H9 (cell line): Measurements from ENCODE around the gene SSBP2. TPM values are rescaled to one million over a fixed set of nuclear protein-coding genes. Genes with fewer than 3 reads are reported as not detected.

Source experiments
- DNase-seq: peaks from one replicate; pipeline ENCODE4 v3.0.0-alpha.2; 2017
- H2AFZ ChIP-seq: one replicate; pipeline ENCODE4 v1.6.1; 2013; ENCODE audit warnings: mild to moderate bottlenecking, low read length, control low read depth, moderate library complexity
- H2AK5ac ChIP-seq: 2 replicates; pipeline ENCODE4 v1.6.1; 2013; ENCODE audit warnings: low read length, control low read depth, mixed read lengths; ENCODE audit not compliant: insufficient read length
- H2BK120ac ChIP-seq: one replicate; pipeline ENCODE4 v1.6.1; 2013; ENCODE audit warnings: low read depth, mild to moderate bottlenecking, low read length, control low read depth, inconsistent platforms; ENCODE audit not compliant: poor library complexity, severe bottlenecking
- H2BK12ac ChIP-seq: 2 replicates; pipeline ENCODE4 v1.6.1; 2013; ENCODE audit warnings: low read length, control low read depth, mixed read lengths, low read depth; ENCODE audit not compliant: insufficient read length
- H2BK15ac ChIP-seq: 2 replicates; pipeline ENCODE4 v1.6.1; 2013; ENCODE audit warnings: low read depth, low read length, control low read depth
- H2BK20ac ChIP-seq: one replicate; pipeline ENCODE4 v1.6.1; 2013; ENCODE audit warnings: low read depth, mild to moderate bottlenecking, low read length, control low read depth, inconsistent platforms; ENCODE audit not compliant: poor library complexity, severe bottlenecking
- H2BK5ac ChIP-seq: 2 replicates; pipeline ENCODE4 v1.6.1; 2013; ENCODE audit warnings: low read length, control low read depth, mixed read lengths; ENCODE audit not compliant: insufficient read length
- H3K14ac ChIP-seq: 2 replicates; pipeline ENCODE4 v1.6.1; 2013; ENCODE audit warnings: low read length, control low read depth; ENCODE audit not compliant: insufficient read depth
- H3K18ac ChIP-seq: 2 replicates; pipeline ENCODE4 v1.6.1; 2013; ENCODE audit warnings: low read depth, mild to moderate bottlenecking, mixed read lengths, low read length, control low read depth; ENCODE audit not compliant: insufficient read length
- H3K23ac ChIP-seq: 2 replicates; pipeline ENCODE4 v1.6.1; 2013; ENCODE audit warnings: low read length, control low read depth, mixed read lengths, low read depth; ENCODE audit not compliant: insufficient read length
- H3K23me2 ChIP-seq: 2 replicates; pipeline ENCODE4 v1.6.1; 2013; ENCODE audit warnings: low read depth, mild to moderate bottlenecking, mixed read lengths, low read length, control low read depth; ENCODE audit not compliant: insufficient read length, poor library complexity, severe bottlenecking
- H3K27ac ChIP-seq: 2 replicates; pipeline ENCODE4 v1.5.1; 2013; ENCODE audit warnings: low read length, control low read depth, mixed read lengths, low read depth; ENCODE audit not compliant: insufficient read length
- H3K27me3 ChIP-seq: 2 replicates; pipeline ENCODE4 v1.6.1; 2013; ENCODE audit warnings: low read length, control low read depth, inconsistent platforms; ENCODE audit not compliant: insufficient read depth
- H3K4ac ChIP-seq: 2 replicates; pipeline ENCODE4 v1.6.1; 2013; ENCODE audit warnings: low read depth, mild to moderate bottlenecking, control low read depth, inconsistent platforms, low read length, moderate library complexity
- H3K4me1 ChIP-seq: 2 replicates; pipeline ENCODE4 v1.6.1; 2013; ENCODE audit warnings: low read length, control low read depth, inconsistent platforms; ENCODE audit not compliant: insufficient read depth
- H3K4me2 ChIP-seq: 2 replicates; pipeline ENCODE4 v1.6.1; 2013; ENCODE audit warnings: low read length, control low read depth, mixed read lengths; ENCODE audit not compliant: insufficient read length, insufficient read depth
- H3K56ac ChIP-seq: 2 replicates; pipeline ENCODE4 v1.6.1; 2013; ENCODE audit warnings: low read depth, mild to moderate bottlenecking, mixed read lengths, low read length, control low read depth; ENCODE audit not compliant: insufficient read length
- H3K79me1 ChIP-seq: 2 replicates; pipeline ENCODE4 v1.6.1; 2013; ENCODE audit warnings: low read depth, mild to moderate bottlenecking, moderate library complexity, low read length, control low read depth, inconsistent platforms; ENCODE audit not compliant: insufficient read depth, poor library complexity, severe bottlenecking
- H3K79me2 ChIP-seq: 2 replicates; pipeline ENCODE4 v1.6.1; 2013; ENCODE audit warnings: low read length, control low read depth, inconsistent platforms; ENCODE audit not compliant: insufficient read depth
- H3K9ac ChIP-seq: 2 replicates; pipeline ENCODE4 v1.6.1; 2013; ENCODE audit warnings: low read length, control low read depth, mixed read lengths; ENCODE audit not compliant: insufficient read length; ENCODE audit errors: extremely low read depth
- H3K9me3 ChIP-seq: one replicate; pipeline ENCODE4 v1.6.1; 2013; ENCODE audit warnings: low read depth, low read length, inconsistent platforms; ENCODE audit not compliant: control insufficient read depth
- H3T11ph ChIP-seq: one replicate; pipeline ENCODE4 v1.6.1; 2013; ENCODE audit warnings: mild to moderate bottlenecking, low read length, control low read depth, inconsistent platforms
- H4K20me1 ChIP-seq: one replicate; pipeline ENCODE4 v1.6.1; 2013; ENCODE audit not compliant: control insufficient read depth, insufficient read length, insufficient read depth
- H4K5ac ChIP-seq: 2 replicates; pipeline ENCODE4 v1.6.1; 2013; ENCODE audit warnings: low read depth, mild to moderate bottlenecking, mixed read lengths, low read length, control low read depth; ENCODE audit not compliant: insufficient read length
- H4K8ac ChIP-seq: replicated peaks from 2 replicates; pipeline ENCODE4 v1.6.1; 2013; ENCODE audit warnings: low read length, control low read depth, mixed read lengths, low read depth; ENCODE audit not compliant: insufficient read length
- H4K91ac ChIP-seq: 2 replicates; pipeline ENCODE4 v1.6.1; 2013; ENCODE audit warnings: low read depth, mild to moderate bottlenecking, moderate library complexity, mixed read lengths, low read length, control low read depth; ENCODE audit not compliant: insufficient read length
- H3K27ac Mint-ChIP-seq, 3 experiments: 2 replicates in 2 of 3; 3 replicates in 1 of 3; pipeline ENCODE4 v1.8.0; 2020 to 2021; ENCODE audit warnings: mixed read lengths in 3 of 3, mild to moderate bottlenecking in 1 of 3, moderate library complexity in 1 of 3
- H3K27me3 Mint-ChIP-seq: 2 replicates; pipeline ENCODE4 v1.8.0; 2021; ENCODE audit warnings: low read depth, mild to moderate bottlenecking, moderate library complexity, mixed read lengths
- H3K36me3 Mint-ChIP-seq, 3 experiments: 2 replicates in 2 of 3; 3 replicates in 1 of 3; pipeline ENCODE4 v1.8.0; 2020 to 2021; ENCODE audit warnings: low read depth in 3 of 3, mixed read lengths in 3 of 3; ENCODE audit not compliant: insufficient read depth in 1 of 3
- H3K4me1 Mint-ChIP-seq, 2 experiments: 2 replicates each; pipeline ENCODE4 v1.8.0; 2020; ENCODE audit warnings: mixed read lengths in 2 of 2
- H3K4me3 Mint-ChIP-seq, 2 experiments: 2 replicates in 1 of 2; 3 replicates in 1 of 2; pipeline ENCODE4 v1.8.0; 2020 to 2021; ENCODE audit warnings: mild to moderate bottlenecking in 2 of 2, mixed read lengths in 2 of 2, moderate library complexity in 1 of 2
- H3K9me3 Mint-ChIP-seq, 2 experiments: 2 replicates in 1 of 2; 3 replicates in 1 of 2; pipeline ENCODE4 v1.8.0; 2020; ENCODE audit warnings: mild to moderate bottlenecking in 2 of 2, mixed read lengths in 2 of 2, moderate library complexity in 1 of 2
- WGBS: extraction: QIAGEN DNeasy Blood & Tissue Kit; methylation state at CpG from one replicate; pipeline ENCODE4 v1.1.7; 2013; ENCODE audit warnings: missing lambda C conversion rate, low lambda C conversion rate, mixed read lengths; ENCODE audit not compliant: insufficient read length; ENCODE audit errors: extremely low coverage; 5-methylcytosine and 5-hydroxymethylcytosine counted together
- total RNA-seq: library from RNA; stranded (reverse); gene quantifications from 2 replicates; pipeline ENCODE4 v1.2.1, GENCODE V29; 2021
- TF ChIP-seq, protein P1 (sequence below): fragments of 200-600 bp; sonication (generic); conservative IDR thresholded peaks from 3 replicates; pipeline ENCODE4 v1.8.0; 2021; ENCODE audit warnings: antibody characterized with exemption, mild to moderate bottlenecking

Gene SSBP2
- total RNA-seq, 1 experiment from 2014 or later = 35.6 TPM

DNA sequence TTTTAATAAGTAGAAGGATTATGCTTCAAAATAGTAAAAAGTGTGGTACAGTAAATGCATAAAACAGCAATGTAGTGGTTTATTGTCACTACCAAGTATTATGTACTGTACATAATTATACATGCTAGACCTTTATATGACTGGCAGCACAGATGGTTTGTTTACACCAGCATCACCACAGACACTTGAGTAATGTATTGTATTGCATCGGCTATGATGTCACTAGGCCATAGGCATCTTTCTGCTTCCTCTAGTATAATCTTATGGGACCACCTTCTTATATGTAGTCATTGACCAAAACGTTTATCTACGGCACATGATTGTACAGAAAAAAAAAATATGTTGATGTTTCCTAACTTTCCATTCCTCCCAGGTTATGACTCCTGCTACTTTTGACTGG is 31.9 kb upstream of the SSBP2 start:
- Histone ChIP-seq H3K14ac (no peak overlapping the region), H3K79me2 (no peaks in the 10 kb centered on the region), H3T11ph (no peak overlapping the region), H3K56ac (no peak overlapping the region), H2BK20ac (no peak overlapping the region), H3K4ac (no peak overlapping the region), H2BK120ac (no peak overlapping the region), H3K9ac (no peak overlapping the region), H3K4me2 (no peak overlapping the region), H3K27ac (no peak overlapping the region), H3K9me3 (no peaks in the 10 kb centered on the region), H3K27me3 (no peaks in the 10 kb centered on the region), H2BK5ac (no peak overlapping the region), H3K18ac (no peak overlapping the region), H2AK5ac (no peak overlapping the region), H4K91ac (no peak overlapping the region), H4K8ac (no peak overlapping the region), H2BK15ac (no peak overlapping the region), H2AFZ (no peak overlapping the region), H3K79me1 (no peaks in the 10 kb centered on the region), H3K4me1 (peaks cover 4% of the 10 kb centered on the region; the same call in 1 of the 2 replicates), H3K23me2 (no peaks in the 10 kb centered on the region), H2BK12ac (no peak overlapping the region), H4K5ac (no peak overlapping the region), H4K20me1 (no peaks in the 10 kb centered on the region), H3K23ac (no peak overlapping the region)
- peaks cover 0 to 12% of the 10 kb centered on the region in 2 experiments; a peak in 4 of 5 replicates for H3K9me3 Mint-ChIP-seq
- H3K27ac Mint-ChIP-seq = no peak overlapping the region
- peaks cover 0 to 9% (median 0%) of the 10 kb centered on the region in 3 experiments; a peak in 4 of 7 replicates for H3K36me3 Mint-ChIP-seq
- DNase-seq = no peak
- no peaks in the 10 kb centered on the region for H3K27me3 Mint-ChIP-seq
- H3K4me3 Mint-ChIP-seq = no peak overlapping the region
- no CpG with 5 or more reads among the region's 3 CpGs for WGBS
- H3K4me1 Mint-ChIP-seq = peaks cover 21 to 23% of the 10 kb centered on the region in 2 experiments
- TF ChIP-seq, protein P1, sequence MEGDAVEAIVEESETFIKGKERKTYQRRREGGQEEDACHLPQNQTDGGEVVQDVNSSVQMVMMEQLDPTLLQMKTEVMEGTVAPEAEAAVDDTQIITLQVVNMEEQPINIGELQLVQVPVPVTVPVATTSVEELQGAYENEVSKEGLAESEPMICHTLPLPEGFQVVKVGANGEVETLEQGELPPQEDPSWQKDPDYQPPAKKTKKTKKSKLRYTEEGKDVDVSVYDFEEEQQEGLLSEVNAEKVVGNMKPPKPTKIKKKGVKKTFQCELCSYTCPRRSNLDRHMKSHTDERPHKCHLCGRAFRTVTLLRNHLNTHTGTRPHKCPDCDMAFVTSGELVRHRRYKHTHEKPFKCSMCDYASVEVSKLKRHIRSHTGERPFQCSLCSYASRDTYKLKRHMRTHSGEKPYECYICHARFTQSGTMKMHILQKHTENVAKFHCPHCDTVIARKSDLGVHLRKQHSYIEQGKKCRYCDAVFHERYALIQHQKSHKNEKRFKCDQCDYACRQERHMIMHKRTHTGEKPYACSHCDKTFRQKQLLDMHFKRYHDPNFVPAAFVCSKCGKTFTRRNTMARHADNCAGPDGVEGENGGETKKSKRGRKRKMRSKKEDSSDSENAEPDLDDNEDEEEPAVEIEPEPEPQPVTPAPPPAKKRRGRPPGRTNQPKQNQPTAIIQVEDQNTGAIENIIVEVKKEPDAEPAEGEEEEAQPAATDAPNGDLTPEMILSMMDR = no peak
